H1 (cell line): ENCODE results near the gene TAF12. TPM values are rescaled to one million over a fixed set of nuclear protein-coding genes. Genes with fewer than 3 reads are reported as not detected.
A peak's percentile ranks its signal among the peaks of the same experiment; 100 is the strongest.

Experiments used
- BACH1 ChIP-seq: IDR thresholded peaks from 2 replicates; pipeline ENCODE4 v1.6.1; 2012; ENCODE audit warnings: low read length, improper control_type of control experiment
- CHD2 ChIP-seq: IDR thresholded peaks from 2 replicates; pipeline ENCODE4 v1.6.1; 2012; ENCODE audit warnings: low read length, improper control_type of control experiment
- CREB1 ChIP-seq: IDR thresholded peaks from 2 replicates; pipeline ENCODE4 v1.6.1; 2012; ENCODE audit warnings: inconsistent platforms
- JUN ChIP-seq: IDR thresholded peaks from 2 replicates; pipeline ENCODE4 v1.6.1; 2011; ENCODE audit warnings: low read depth, mild to moderate bottlenecking, improper control_type of control experiment, low read length
- JUND ChIP-seq: IDR thresholded peaks from 2 replicates; pipeline ENCODE4 v1.6.1; 2011; ENCODE audit warnings: mild to moderate bottlenecking, improper control_type of control experiment, low read length
- KDM4A ChIP-seq: IDR thresholded peaks from one replicate; pipeline ENCODE4 v1.7.1; 2012; ENCODE audit warnings: low read depth, mild to moderate bottlenecking, moderate library complexity, low read length, inconsistent platforms; ENCODE audit not compliant: severe bottlenecking
- MAFK ChIP-seq: IDR thresholded peaks from 2 replicates; pipeline ENCODE4 v1.6.1; 2012; ENCODE audit warnings: low read depth, mild to moderate bottlenecking, improper control_type of control experiment, low read length
- NRF1 ChIP-seq: IDR thresholded peaks from 2 replicates; pipeline ENCODE4 v1.6.1; 2011; ENCODE audit warnings: mild to moderate bottlenecking, low read depth, low read length, improper control_type of control experiment
- POU5F1 ChIP-seq: IDR thresholded peaks from 2 replicates; pipeline ENCODE4 v1.6.1; 2011; ENCODE audit warnings: low read depth, mild to moderate bottlenecking, low read length, moderate library complexity
- RAD21 ChIP-seq, 2 experiments: IDR thresholded peaks in 1 of 2; conservative IDR thresholded peaks in 1 of 2; 2 replicates each; pipeline ENCODE4 v1.6.1; 2011; ENCODE audit warnings: low read depth in 2 of 2, low read length in 2 of 2, improper control_type of control experiment in 1 of 2, inconsistent platforms in 1 of 2, mild to moderate bottlenecking in 1 of 2, moderate library complexity in 1 of 2
- RBBP5 ChIP-seq: IDR thresholded peaks from 2 replicates; pipeline ENCODE4 v1.7.1; 2012; ENCODE audit warnings: low read depth, mild to moderate bottlenecking, inconsistent platforms, low read length, moderate library complexity, borderline replicate concordance
- SAP30 ChIP-seq: fragments of 300-600 bp; sonication (generic); IDR thresholded peaks from 2 replicates; pipeline ENCODE4 v1.7.1; 2012; ENCODE audit warnings: low read length, moderate library complexity, mild to moderate bottlenecking, inconsistent platforms; ENCODE audit not compliant: insufficient read depth, insufficient replicate concordance
- SIRT6 ChIP-seq: IDR thresholded peaks from one replicate; pipeline ENCODE4 v1.7.1; 2012; ENCODE audit warnings: low read length, inconsistent platforms
- SP1 ChIP-seq: IDR thresholded peaks from 2 replicates; pipeline ENCODE4 v1.6.1; 2011; ENCODE audit warnings: low read depth, low read length
- TAF7 ChIP-seq: optimal IDR thresholded peaks from 2 replicates; pipeline ENCODE3; 2011; ENCODE audit warnings: low read depth, mild to moderate bottlenecking, inconsistent platforms, low read length, moderate library complexity, borderline replicate concordance
- TBP ChIP-seq: IDR thresholded peaks from 2 replicates; pipeline ENCODE4 v1.6.1; 2011; ENCODE audit warnings: low read depth, low read length, improper control_type of control experiment
- TCF12 ChIP-seq: IDR thresholded peaks from 2 replicates; pipeline ENCODE4 v1.6.1; 2011; ENCODE audit warnings: low read depth, mild to moderate bottlenecking, low read length
- TEAD4 ChIP-seq: IDR thresholded peaks from 2 replicates; pipeline ENCODE4 v1.6.1; 2012; ENCODE audit warnings: low read depth, low read length, inconsistent platforms, mixed read lengths
- polyA plus RNA-seq, 7 experiments: library from polyadenylated mRNA; depleted of rRNA in 3 of 7; stranded (reverse) in 5 of 7; unstranded in 2 of 7; fragments of >200 nt in 5 of 7; fragments of 200-250 nt in 2 of 7; gene quantifications; 1 replicate in 5 of 7; 2 replicates in 1 of 7; 4 replicates in 1 of 7; pipeline versions ENCODE4 v1.2.1 to v1.2.3, GENCODE V29; 2011 to 2013; ENCODE audit warnings: missing spikeins in 2 of 7, mixed read lengths in 2 of 7
- total RNA-seq: library from RNA; stranded (reverse); fragmentation: NEBNext Ultra II Directional; extraction: Animal tissue kit (Norgen Biotek cat#: 25700); gene quantifications from 2 replicates; pipeline ENCODE4 v1.2.1, GENCODE V29; 2021
- TF ChIP-seq, protein P1 (sequence below), 3 experiments: IDR thresholded peaks; 1 replicate in 2 of 3; 2 replicates in 1 of 3; pipeline versions ENCODE4 v1.5.1 to v1.6.1; 2011; ENCODE audit warnings: low read length in 3 of 3, mild to moderate bottlenecking in 3 of 3, inconsistent platforms in 2 of 3, low read depth in 1 of 3, moderate library complexity in 1 of 3; ENCODE audit not compliant: insufficient read depth in 1 of 3; ENCODE audit errors: control extremely low read depth in 1 of 3

Gene TAF12
- total and polyA plus RNA-seq, 2 of the 8 experiments (the other 6 are each of a cell fraction or from before 2014, with no cell fraction given), result 25.1 to 27.2 TPM

DNA sequence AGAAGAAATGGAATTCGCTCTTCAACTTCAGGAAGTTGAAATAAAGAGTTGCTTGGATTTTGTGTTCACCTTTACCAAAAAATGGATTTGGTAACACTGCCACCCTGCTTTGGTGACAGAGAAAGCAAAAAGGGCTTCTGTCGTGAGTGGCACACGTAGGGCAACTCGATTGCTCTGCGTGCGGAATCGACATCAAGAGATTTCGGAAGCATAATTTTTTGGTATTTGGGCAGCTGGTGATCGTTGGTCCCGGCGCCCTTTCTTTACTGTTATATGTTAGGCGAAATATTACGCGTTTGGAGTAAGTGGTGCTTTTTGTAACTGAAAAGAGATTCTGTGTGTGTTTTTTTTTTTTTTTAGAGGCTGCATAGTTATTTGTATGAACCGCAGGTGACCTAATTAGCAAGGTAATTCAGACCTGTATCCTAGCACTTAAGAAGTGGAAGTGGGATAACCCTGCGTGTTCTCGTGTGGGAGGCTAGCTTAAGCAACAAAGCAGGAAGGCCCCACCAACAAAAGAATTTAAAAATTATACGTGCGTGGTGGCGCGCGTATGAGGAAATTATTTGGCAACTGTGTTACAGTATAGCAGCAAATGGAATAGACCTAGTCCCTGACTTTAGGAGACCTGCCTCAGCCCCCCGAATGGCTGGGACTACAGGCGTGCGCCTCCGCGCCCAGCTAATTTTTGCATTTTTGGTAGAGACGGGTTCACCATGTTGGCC, 5.8 kb upstream of the TAF12 start, which contains the start of gene RNU11 (continued):
- peak; percentile 100 for TF ChIP-seq TAF7
- TF ChIP-seq TBP, result peak; percentile 99
- peak; percentile 77; the same call in 1 of the 2 replicates for TF ChIP-seq CHD2
- TF ChIP-seq SAP30, result no peak
- peak; percentile 89 for TF ChIP-seq JUND
- no peak for TF ChIP-seq RBBP5
- TF ChIP-seq CREB1, result peak; percentile 61; the same call in 1 of the 2 replicates
- peak; percentile 82 for TF ChIP-seq BACH1
- peak; percentile 50; the same call in 1 of the 2 replicates for TF ChIP-seq TEAD4
- no peak for TF ChIP-seq MAFK
- TF ChIP-seq RAD21 (IDR thresholded peaks at IDR 0.05 in 1 of 2, conservative IDR thresholded peaks at IDR 0.05 in 1 of 2; ENCODE audit: low read depth in 2 of 2, low read length in 2 of 2), result 0 out of 4 replicates have a peak, but pooled peaks of 1 of the 2 experiments have one; percentile 8
- no peak for TF ChIP-seq SIRT6
- TF ChIP-seq, protein P1, sequence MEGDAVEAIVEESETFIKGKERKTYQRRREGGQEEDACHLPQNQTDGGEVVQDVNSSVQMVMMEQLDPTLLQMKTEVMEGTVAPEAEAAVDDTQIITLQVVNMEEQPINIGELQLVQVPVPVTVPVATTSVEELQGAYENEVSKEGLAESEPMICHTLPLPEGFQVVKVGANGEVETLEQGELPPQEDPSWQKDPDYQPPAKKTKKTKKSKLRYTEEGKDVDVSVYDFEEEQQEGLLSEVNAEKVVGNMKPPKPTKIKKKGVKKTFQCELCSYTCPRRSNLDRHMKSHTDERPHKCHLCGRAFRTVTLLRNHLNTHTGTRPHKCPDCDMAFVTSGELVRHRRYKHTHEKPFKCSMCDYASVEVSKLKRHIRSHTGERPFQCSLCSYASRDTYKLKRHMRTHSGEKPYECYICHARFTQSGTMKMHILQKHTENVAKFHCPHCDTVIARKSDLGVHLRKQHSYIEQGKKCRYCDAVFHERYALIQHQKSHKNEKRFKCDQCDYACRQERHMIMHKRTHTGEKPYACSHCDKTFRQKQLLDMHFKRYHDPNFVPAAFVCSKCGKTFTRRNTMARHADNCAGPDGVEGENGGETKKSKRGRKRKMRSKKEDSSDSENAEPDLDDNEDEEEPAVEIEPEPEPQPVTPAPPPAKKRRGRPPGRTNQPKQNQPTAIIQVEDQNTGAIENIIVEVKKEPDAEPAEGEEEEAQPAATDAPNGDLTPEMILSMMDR (IDR thresholded peaks at IDR 0.05; ENCODE audit: control extremely low read depth in 1 of 3, insufficient read depth in 1 of 3, low read depth in 1 of 3, low read length in 3 of 3), result no peak
- TF ChIP-seq POU5F1, result no peak
- TF ChIP-seq TCF12, result peak; percentile 96
- peak; percentile 96 for TF ChIP-seq SP1
- no peak for TF ChIP-seq JUN
- TF ChIP-seq KDM4A, result no peak
- TF ChIP-seq NRF1, result no peak
